Measurements from ENCODE around the gene DAPK1. TPM values are rescaled to one million over a fixed set of nuclear protein-coding genes. Genes with fewer than 3 reads are reported as not detected.

DAPK1 gene
- total and polyA plus RNA-seq, 2 donors, result 12.1 to 79.2 TPM

GRCh38 chr9:87581513-87581912, 83.8 kb downstream of the DAPK1 start:
- H3K27ac ChIP-seq (ENCODE audit: low read depth), result no peak overlapping the region
- DNase-seq (ENCODE audit: extremely low spot score), result no peak
- no peak overlapping the region for H3K4me3 ChIP-seq (ENCODE audit: low read depth, low read length)
- 35% methylated on average over 3 of the region's 3 CpGs for WGBS
- no peaks in the 10 kb centered on the region for H3K36me3 ChIP-seq (ENCODE audit: insufficient read depth)
- H3K4me1 ChIP-seq (ENCODE audit: insufficient read depth), result no peaks in the 10 kb centered on the region

- Histone ChIP-seq H3K4me3 (ENCODE audit: low read depth, low read length) (no peak overlapping the region), H3K36me3 (ENCODE audit: insufficient read depth) (no peaks in the 10 kb centered on the region), H3K27ac (ENCODE audit: low read depth) (no peak overlapping the region), H3K4me1 (ENCODE audit: insufficient read depth) (no peaks in the 10 kb centered on the region)
- DNase-seq (ENCODE audit: extremely low spot score), result no peak
- 91% methylated on average over 10 of the region's 10 CpGs for WGBS
Observed at GRCh38 chr9:87581949-87582637, 84.4 kb downstream of the DAPK1 start.

GRCh38 chr9:87584326-87584725, 86.7 kb downstream of the DAPK1 start:
- H3K27ac ChIP-seq (ENCODE audit: low read depth), result no peak overlapping the region
- DNase-seq (ENCODE audit: extremely low spot score), result no peak
- no peaks in the 10 kb centered on the region for H3K36me3 ChIP-seq (ENCODE audit: insufficient read depth)
- H3K4me1 ChIP-seq (ENCODE audit: insufficient read depth), result no peaks in the 10 kb centered on the region
- no peak overlapping the region for H3K4me3 ChIP-seq (ENCODE audit: low read depth, low read length)

GRCh38 chr9:87585123-87585855, 87.6 kb downstream of the DAPK1 start:
- Histone ChIP-seq H3K36me3 (ENCODE audit: insufficient read depth) (no peaks in the 10 kb centered on the region), H3K4me1 (ENCODE audit: insufficient read depth) (no peaks in the 10 kb centered on the region), H3K4me3 (ENCODE audit: low read depth, low read length) (no peak overlapping the region), H3K27ac (ENCODE audit: low read depth) (no peak overlapping the region)
- WGBS, result 71% methylated on average over 5 of the region's 5 CpGs
- no peak for DNase-seq (ENCODE audit: extremely low spot score)

- no peaks in the 10 kb centered on the region for H3K36me3 ChIP-seq (ENCODE audit: insufficient read depth)
- H3K27ac ChIP-seq (ENCODE audit: low read depth), result no peak overlapping the region
- WGBS, result 82% methylated on average over 9 of the region's 9 CpGs
- DNase-seq (ENCODE audit: extremely low spot score), result no peak
- no peak overlapping the region for H3K4me3 ChIP-seq (ENCODE audit: low read depth, low read length)
- H3K4me1 ChIP-seq (ENCODE audit: insufficient read depth), result no peaks in the 10 kb centered on the region
Observed at GRCh38 chr9:87586731-87587355, 89.2 kb downstream of the DAPK1 start.

GRCh38 chr9:87587356-87587745, 89.7 kb downstream of the DAPK1 start:
- Histone ChIP-seq H3K4me1 (ENCODE audit: insufficient read depth) (no peaks in the 10 kb centered on the region), H3K4me3 (ENCODE audit: low read depth, low read length) (no peak overlapping the region), H3K36me3 (ENCODE audit: insufficient read depth) (no peaks in the 10 kb centered on the region), H3K27ac (ENCODE audit: low read depth) (no peak overlapping the region)
- no peak for DNase-seq (ENCODE audit: extremely low spot score)
- 94% methylated on average over 6 of the region's 6 CpGs for WGBS

- Histone ChIP-seq H3K36me3 (ENCODE audit: insufficient read depth) (no peaks in the 10 kb centered on the region), H3K4me3 (ENCODE audit: low read depth, low read length) (no peak overlapping the region), H3K27ac (ENCODE audit: low read depth) (no peak overlapping the region), H3K4me1 (ENCODE audit: insufficient read depth) (no peaks in the 10 kb centered on the region)
- WGBS, result 96% methylated on average over 2 of the region's 2 CpGs
- no peak for DNase-seq (ENCODE audit: extremely low spot score)
Observed at GRCh38 chr9:87587864-87588263, 90.2 kb downstream of the DAPK1 start.

GRCh38 chr9:87588339-87588738, 90.7 kb downstream of the DAPK1 start:
- H3K4me3 ChIP-seq (ENCODE audit: low read depth, low read length), result no peak overlapping the region
- no peak for DNase-seq (ENCODE audit: extremely low spot score)
- no peaks in the 10 kb centered on the region for H3K4me1 ChIP-seq (ENCODE audit: insufficient read depth)
- no peak overlapping the region for H3K27ac ChIP-seq (ENCODE audit: low read depth)
- no peaks in the 10 kb centered on the region for H3K36me3 ChIP-seq (ENCODE audit: insufficient read depth)

- no peak overlapping the region for H3K27ac ChIP-seq (ENCODE audit: low read depth)
- 95% methylated on average over 2 of the region's 2 CpGs for WGBS
- no peaks in the 10 kb centered on the region for H3K4me1 ChIP-seq (ENCODE audit: insufficient read depth)
- H3K36me3 ChIP-seq (ENCODE audit: insufficient read depth), result no peaks in the 10 kb centered on the region
- DNase-seq (ENCODE audit: extremely low spot score), result no peak
- no peak overlapping the region for H3K4me3 ChIP-seq (ENCODE audit: low read depth, low read length)
Observed at GRCh38 chr9:87590996-87591395, 93.3 kb downstream of the DAPK1 start.

GRCh38 chr9:87592554-87593358, 95.1 kb downstream of the DAPK1 start:
- WGBS, result 15% methylated on average over 15 of the region's 15 CpGs
- Histone ChIP-seq H3K4me1 (ENCODE audit: insufficient read depth) (no peaks in the 10 kb centered on the region), H3K27ac (ENCODE audit: low read depth) (no peak overlapping the region), H3K4me3 (ENCODE audit: low read depth, low read length) (no peak overlapping the region), H3K36me3 (ENCODE audit: insufficient read depth) (no peaks in the 10 kb centered on the region)
- no peak for DNase-seq (ENCODE audit: extremely low spot score)

- Histone ChIP-seq H3K27ac (ENCODE audit: low read depth) (no peak overlapping the region), H3K4me3 (ENCODE audit: low read depth, low read length) (no peak overlapping the region), H3K4me1 (ENCODE audit: insufficient read depth) (no peaks in the 10 kb centered on the region), H3K36me3 (ENCODE audit: insufficient read depth) (no peaks in the 10 kb centered on the region)
- no peak for DNase-seq (ENCODE audit: extremely low spot score)
- WGBS, result 66% methylated on average over 5 of the region's 5 CpGs
Observed at GRCh38 chr9:87593359-87593980, 95.8 kb downstream of the DAPK1 start.

GRCh38 chr9:87594194-87594593, 96.5 kb downstream of the DAPK1 start:
- no peaks in the 10 kb centered on the region for H3K4me1 ChIP-seq (ENCODE audit: insufficient read depth)
- no peaks in the 10 kb centered on the region for H3K36me3 ChIP-seq (ENCODE audit: insufficient read depth)
- H3K4me3 ChIP-seq (ENCODE audit: low read depth, low read length), result no peak overlapping the region
- no peak overlapping the region for H3K27ac ChIP-seq (ENCODE audit: low read depth)
- WGBS, result 58% methylated on average over 4 of the region's 4 CpGs
- DNase-seq (ENCODE audit: extremely low spot score), result no peak

GRCh38 chr9:87594662-87595061, 97.0 kb downstream of the DAPK1 start:
- no peak overlapping the region for H3K4me3 ChIP-seq (ENCODE audit: low read depth, low read length)
- H3K27ac ChIP-seq (ENCODE audit: low read depth), result no peak overlapping the region
- H3K4me1 ChIP-seq (ENCODE audit: insufficient read depth), result no peaks in the 10 kb centered on the region
- no peak for DNase-seq (ENCODE audit: extremely low spot score)
- H3K36me3 ChIP-seq (ENCODE audit: insufficient read depth), result no peaks in the 10 kb centered on the region

Measured in urinary bladder (tissue), 4 donors.